Colonic mucosa (tissue), 4 donors: Measurements from ENCODE around the gene SPATA7. TPM values are rescaled to one million over a fixed set of nuclear protein-coding genes. Genes with fewer than 3 reads are reported as not detected.

Experiments
- DNase-seq: peaks from one replicate; pipeline ENCODE4 v3.0.0-alpha.2; 2020
- H3K27ac ChIP-seq: fragments of 200-600 bp; one replicate; pipeline ENCODE4 v1.8.0; 2021
- H3K27me3 ChIP-seq: fragments of 200-600 bp; one replicate; pipeline ENCODE4 v1.8.0; 2021
- H3K36me3 ChIP-seq: fragments of 200-600 bp; one replicate; pipeline ENCODE4 v1.8.0; 2021
- H3K4me1 ChIP-seq: fragments of 200-600 bp; one replicate; pipeline ENCODE4 v1.8.0; 2021; ENCODE audit warnings: mild to moderate bottlenecking
- H3K4me3 ChIP-seq: fragments of 200-600 bp; one replicate; pipeline ENCODE4 v1.8.0; 2021
- H3K9ac ChIP-seq, 2 donors: one replicate each; pipeline ENCODE4 v1.7.0; 2013; ENCODE audit warnings: control low read depth in 2 of 2, low read depth in 2 of 2, low read length in 2 of 2
- H3K9me3 ChIP-seq: fragments of 200-600 bp; one replicate; pipeline ENCODE4 v1.8.0; 2021
- CTCF ChIP-seq: fragments of 200-600 bp; IDR thresholded peaks from one replicate; pipeline ENCODE4 v1.8.0; 2022; ENCODE audit warnings: antibody characterized with exemption, mild to moderate bottlenecking
- intact Hi-C: fragments of 100-400 bp; cut with DNase I; formaldehyde crosslinking; loops from one replicate; pipeline ENCODE4 v1.14.1; 2022
- total RNA-seq, 2 donors: library from RNA; stranded (reverse); fragmentation: NEBNext Ultra II Directional in 1 of 2; extraction: Animal tissue kit (Norgen Biotek cat#: 25700) in 1 of 2; gene quantifications; one replicate each; pipeline ENCODE4 v1.2.1, GENCODE V29; 2021
- donor health status: healthy.
- donor health status: DM: no; HTN: no; CAD: no.
- donor health status: DM: no; HTN: no; CAD: no.

The SPATA7 gene
- total RNA-seq, 2 donors from 2014 or later, result 3.9 to 5.3 TPM

DNA sequence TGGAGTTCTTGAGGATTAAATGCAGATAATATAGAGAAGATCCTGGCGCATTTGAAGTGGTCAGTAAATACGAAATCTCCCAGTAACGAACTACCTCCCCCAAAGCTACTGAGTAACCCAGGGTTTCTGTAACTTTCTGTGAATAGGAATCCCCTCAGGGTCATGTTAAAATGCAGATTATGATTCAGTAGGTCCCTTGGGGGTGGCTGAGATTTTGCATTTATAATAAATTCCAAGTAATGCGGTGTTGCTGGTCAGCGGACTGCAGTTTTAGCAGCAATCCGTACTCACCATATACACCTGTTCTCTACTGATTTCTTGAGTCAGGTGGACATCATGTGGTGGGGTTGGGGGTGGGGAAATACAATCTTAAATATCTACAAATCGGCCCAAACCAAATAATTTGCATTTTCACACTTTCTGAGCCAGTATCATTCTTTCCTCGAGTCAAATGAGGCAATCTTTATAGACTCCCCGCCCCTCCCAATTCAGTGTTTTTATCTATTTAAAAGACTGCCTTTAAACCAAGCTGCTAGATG, 868 bp downstream of the SPATA7 start:
- Histone ChIP-seq H3K27ac (no peak overlapping the region), H3K27me3 (no peaks in the 10 kb centered on the region), H3K4me1 (no peaks in the 10 kb centered on the region), H3K9me3 (no peaks in the 10 kb centered on the region), H3K4me3 (peak overlapping the region; percentile 96), H3K36me3 (no peaks in the 10 kb centered on the region), H3K9ac (peak overlapping the region; percentile 68 to 87)
- intact Hi-C loops, result loop anchor here (10.0 kb wide), 2 partner anchors 372 to 442 kb away; no protein-coding TSS in a partner anchor
- no peak for TF ChIP-seq CTCF
- DNase-seq, result no peak

DNA sequence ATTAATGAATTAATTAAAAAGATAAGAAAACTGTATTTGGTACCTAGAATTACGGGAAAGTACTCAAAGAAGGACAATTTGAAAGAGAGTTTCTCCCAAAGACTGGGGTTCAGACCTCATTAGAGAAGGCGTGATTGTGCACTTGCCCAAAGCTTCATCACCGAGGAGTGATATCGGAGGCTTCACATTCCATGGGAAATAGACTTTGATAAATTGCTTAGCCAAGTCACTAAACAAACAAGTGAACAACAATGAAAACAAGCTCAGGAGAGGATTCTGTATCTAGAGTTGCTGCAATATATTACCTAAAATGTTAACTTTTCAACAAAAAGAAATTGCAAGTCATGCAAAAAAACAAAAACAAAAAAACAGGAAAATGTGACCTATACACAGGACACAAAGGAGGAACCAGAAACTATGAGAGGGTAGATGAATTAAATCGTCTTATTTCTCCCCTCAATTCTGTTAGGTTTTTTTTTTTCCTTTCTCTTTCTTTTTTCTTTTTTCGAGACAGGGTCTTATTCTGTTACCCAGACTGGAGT, 3.4 kb downstream of the SPATA7 start:
- no peak for DNase-seq
- Histone ChIP-seq H3K27me3 (no peaks in the 10 kb centered on the region), H3K27ac (no peak overlapping the region), H3K9me3 (no peaks in the 10 kb centered on the region), H3K36me3 (no peaks in the 10 kb centered on the region), H3K4me3 (no peak overlapping the region), H3K9ac (no peak overlapping the region), H3K4me1 (no peaks in the 10 kb centered on the region)
- intact Hi-C loops, result loop anchor here (10.0 kb wide), 2 partner anchors 374 to 444 kb away; no protein-coding TSS in a partner anchor
- no peak for TF ChIP-seq CTCF

- H3K9me3 ChIP-seq, result no peaks in the 10 kb centered on the region
- DNase-seq, result no peak
- H3K27me3 ChIP-seq, result no peaks in the 10 kb centered on the region
- intact Hi-C loops, result no loop called here
- no peak overlapping the region for H3K27ac ChIP-seq
- no peak for TF ChIP-seq CTCF
- no peak overlapping the region for H3K9ac ChIP-seq
- H3K36me3 ChIP-seq, result no peaks in the 10 kb centered on the region
- H3K4me3 ChIP-seq, result no peak overlapping the region
- H3K4me1 ChIP-seq, result no peaks in the 10 kb centered on the region
Measured at GRCh38 chr14:88392609-88393008, 7.2 kb downstream of the SPATA7 start.

DNA sequence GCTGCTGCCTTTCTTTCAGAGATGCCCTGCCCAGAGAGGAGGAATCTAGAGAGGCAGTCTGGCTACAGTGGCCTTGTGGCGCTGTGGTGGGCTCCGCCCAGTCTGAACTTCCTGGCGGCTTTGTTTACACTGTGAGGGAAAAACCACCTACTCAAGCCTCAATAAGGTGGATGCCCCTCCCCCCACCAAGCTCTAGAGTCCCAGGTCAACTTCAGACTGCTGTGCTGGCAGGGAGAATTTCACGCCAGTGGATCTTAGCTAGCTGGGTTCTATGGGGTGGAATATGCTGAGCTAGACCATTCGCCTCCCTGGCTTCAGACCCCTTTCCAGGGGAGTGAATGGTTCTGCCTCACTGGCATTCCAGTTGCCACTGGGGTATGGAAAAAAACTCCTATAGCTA, 25.6 kb downstream of the SPATA7 start:
- TF ChIP-seq CTCF, result no peak
- intact Hi-C loops, result no loop called here
- no peaks in the 10 kb centered on the region for H3K27me3 ChIP-seq
- H3K36me3 ChIP-seq, result no peaks in the 10 kb centered on the region
- H3K4me1 ChIP-seq, result no peaks in the 10 kb centered on the region
- no peak overlapping the region for H3K4me3 ChIP-seq
- H3K9me3 ChIP-seq, result no peaks in the 10 kb centered on the region
- no peak overlapping the region for H3K9ac ChIP-seq
- no peak overlapping the region for H3K27ac ChIP-seq
- DNase-seq, result no peak

DNA sequence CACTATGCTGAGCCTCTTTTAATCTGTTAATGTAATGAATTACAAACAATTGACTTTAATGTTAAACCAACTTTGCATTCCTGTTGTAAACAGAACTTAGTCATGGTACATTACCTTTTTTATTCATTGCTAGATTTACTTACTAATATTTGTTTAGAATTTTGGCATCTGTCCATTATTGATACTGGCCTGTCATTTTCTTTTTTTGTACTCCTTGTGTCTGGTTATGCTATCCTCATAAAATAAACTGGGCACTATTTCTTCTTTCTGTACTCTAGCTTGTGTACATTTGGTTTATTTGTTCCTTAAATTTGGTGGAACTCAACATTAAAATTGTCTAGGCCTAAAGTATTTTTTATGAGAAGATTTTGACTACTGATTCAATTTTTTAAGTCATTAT, 32.1 kb downstream of the SPATA7 start:
- no peak for DNase-seq
- Histone ChIP-seq H3K36me3 (no peaks in the 10 kb centered on the region), H3K4me1 (no peaks in the 10 kb centered on the region), H3K27me3 (no peaks in the 10 kb centered on the region), H3K27ac (no peak overlapping the region), H3K9ac (no peak overlapping the region), H3K9me3 (no peaks in the 10 kb centered on the region), H3K4me3 (no peak overlapping the region)
- intact Hi-C loops, result no loop called here
- no peak for TF ChIP-seq CTCF
